HS-27A (cell line): ENCODE results near the gene USP24.

Experiments used
- DNase-seq: peaks from one replicate; pipeline ENCODE4 v3.0.0-alpha.2; 2012; ENCODE audit warnings: low read depth, missing footprints

USP24 gene

GRCh38 chr1:55067914-55068313, 147.2 kb downstream of the USP24 start:
- no peak for DNase-seq

- DNase-seq = no peak
Measured at GRCh38 chr1:55067022-55067778, 148.0 kb downstream of the USP24 start.

- DNase-seq = no peak
Measured at GRCh38 chr1:55065648-55066047, 149.5 kb downstream of the USP24 start.

- no peak for DNase-seq
Measured at GRCh38 chr1:55064861-55065263, 150.3 kb downstream of the USP24 start.

GRCh38 chr1:55064071-55064581, 151.0 kb downstream of the USP24 start:
- DNase-seq = no peak

- DNase-seq = no peak
Measured at GRCh38 chr1:55063577-55063942, 151.6 kb downstream of the USP24 start.

GRCh38 chr1:55062801-55063576, 152.2 kb downstream of the USP24 start:
- DNase-seq = no peak

GRCh38 chr1:55061706-55062321, 153.3 kb downstream of the USP24 start:
- DNase-seq = no peak

- no peak for DNase-seq
Measured at GRCh38 chr1:55061000-55061705, 154.0 kb downstream of the USP24 start.

GRCh38 chr1:55060133-55060999, 154.8 kb downstream of the USP24 start:
- no peak for DNase-seq

GRCh38 chr1:55059302-55060132, 155.6 kb downstream of the USP24 start:
- no peak for DNase-seq

GRCh38 chr1:55057956-55058298, 157.2 kb downstream of the USP24 start:
- no peak for DNase-seq

- DNase-seq = no peak
Measured at GRCh38 chr1:55057270-55057955, 157.8 kb downstream of the USP24 start.

GRCh38 chr1:55056632-55056992, 158.6 kb downstream of the USP24 start:
- no peak for DNase-seq

GRCh38 chr1:55055951-55056631, 159.1 kb downstream of the USP24 start:
- DNase-seq = no peak

- DNase-seq = no peak
Measured at GRCh38 chr1:55055084-55055882, 159.9 kb downstream of the USP24 start.

GRCh38 chr1:55054396-55054795, 160.8 kb downstream of the USP24 start:
- no peak for DNase-seq

GRCh38 chr1:55053265-55053954, 161.8 kb downstream of the USP24 start:
- no peak for DNase-seq
